ENCODE results near the gene BAMBI.

GRCh38 chr10:28715246-28715645 is 37.9 kb downstream of the BAMBI start:
- TF ChIP-seq CTCF (IDR thresholded peaks at IDR 0.05) (no peak), POLR2A (IDR thresholded peaks at IDR 0.05) (no peak)

Data from ovary (tissue), 3 donors.